Activated naive CD8-positive, alpha-beta T cell treated with anti-CD3 and anti-CD28 coated beads, Interleukin-2, amount 10 ng/mL, durations not matched to agents 7 days and 5 days (primary cell): ENCODE results near the gene RANBP2. TPM values are rescaled to one million over a fixed set of nuclear protein-coding genes. Genes with fewer than 3 reads are reported as not detected.
A peak's percentile ranks its signal among the peaks of the same experiment; 100 is the strongest.

Experiments
- ATAC-seq: fragments of 150-1000 bp; cut with Tn5 transposase; one replicate; pipeline ENCODE4 v1.10.0; 2021; ENCODE audit warnings: low read depth, moderate library complexity
- POLR2A ChIA-PET: fragments of 350-600 bp; sonication (Branson Sonifier 250); formaldehyde crosslinking; loops from one replicate; lab custom pipeline; 2021; ENCODE audit warnings: antibody characterized with exemption; lab: Charles Lee
- DNase-seq: peaks from one replicate; pipeline ENCODE4 v3.0.0; 2021
- H3K27ac Mint-ChIP-seq: one replicate; pipeline ENCODE4 v1.8.0; 2022; ENCODE audit warnings: mild to moderate bottlenecking, mixed read lengths
- H3K27me3 Mint-ChIP-seq: one replicate; pipeline ENCODE4 v1.8.0; 2022; ENCODE audit warnings: mild to moderate bottlenecking, moderate library complexity, mixed read lengths
- H3K36me3 Mint-ChIP-seq: one replicate; pipeline ENCODE4 v1.8.0; 2021; ENCODE audit warnings: mild to moderate bottlenecking, mixed read lengths
- H3K4me1 Mint-ChIP-seq: one replicate; pipeline ENCODE4 v1.8.0; 2021; ENCODE audit warnings: mixed read lengths
- H3K4me3 Mint-ChIP-seq: one replicate; pipeline ENCODE4 v1.8.0; 2022; ENCODE audit warnings: mild to moderate bottlenecking, moderate library complexity, mixed read lengths
- H3K9me3 Mint-ChIP-seq: one replicate; pipeline ENCODE4 v1.8.0; 2021; ENCODE audit warnings: mixed read lengths
- total RNA-seq, 2 experiments: library from RNA; stranded (reverse); gene quantifications; one replicate each; pipeline ENCODE4 v1.2.3, GENCODE V29; 2021

Gene RANBP2
- total RNA-seq, 2 experiments from 2014 or later, result 50.2 to 51.8 TPM

GRCh38 chr2:108829578-108830310, 110.5 kb downstream of the RANBP2 start:
- POLR2A ChIA-PET, result interaction anchor here (0.6 kb wide), 1 partner anchor 176 kb away, joined by 3 read pairs; no protein-coding TSS in a partner anchor
- no peak overlapping the region for H3K4me3 Mint-ChIP-seq
- H3K9me3 Mint-ChIP-seq, result no peaks in the 10 kb centered on the region
- peaks cover 8% of the 10 kb centered on the region for H3K4me1 Mint-ChIP-seq
- H3K36me3 Mint-ChIP-seq, result peaks cover 17% of the 10 kb centered on the region
- H3K27me3 Mint-ChIP-seq, result no peaks in the 10 kb centered on the region
- no peak for ATAC-seq
- DNase-seq, result no peak
- no peak overlapping the region for H3K27ac Mint-ChIP-seq

- no peak for ATAC-seq
- H3K36me3 Mint-ChIP-seq, result peaks cover 21% of the 10 kb centered on the region
- no peak for DNase-seq
- H3K4me3 Mint-ChIP-seq, result no peak overlapping the region
- H3K27ac Mint-ChIP-seq, result peak overlapping the region; percentile 32
- POLR2A ChIA-PET, result no interaction called here
- peaks cover 8% of the 10 kb centered on the region for H3K4me1 Mint-ChIP-seq
- H3K9me3 Mint-ChIP-seq, result peaks cover 6% of the 10 kb centered on the region
- no peaks in the 10 kb centered on the region for H3K27me3 Mint-ChIP-seq
Observed at GRCh38 chr2:108833219-108833618, 113.9 kb downstream of the RANBP2 start.

GRCh38 chr2:108834620-108835019, 115.3 kb downstream of the RANBP2 start:
- H3K4me1 Mint-ChIP-seq, result peaks cover 8% of the 10 kb centered on the region
- no peak overlapping the region for H3K4me3 Mint-ChIP-seq
- DNase-seq, result no peak
- POLR2A ChIA-PET, result no interaction called here
- H3K9me3 Mint-ChIP-seq, result peaks cover 7% of the 10 kb centered on the region
- no peaks in the 10 kb centered on the region for H3K27me3 Mint-ChIP-seq
- no peak for ATAC-seq
- H3K36me3 Mint-ChIP-seq, result peaks cover 26% of the 10 kb centered on the region
- no peak overlapping the region for H3K27ac Mint-ChIP-seq

- H3K9me3 Mint-ChIP-seq, result peaks cover 10% of the 10 kb centered on the region
- DNase-seq (no peak), ATAC-seq (no peak)
- H3K36me3 Mint-ChIP-seq, result peaks cover 29% of the 10 kb centered on the region
- POLR2A ChIA-PET, result no interaction called here
- H3K4me1 Mint-ChIP-seq, result peaks cover 8% of the 10 kb centered on the region
- H3K27me3 Mint-ChIP-seq, result no peaks in the 10 kb centered on the region
- no peak overlapping the region for H3K4me3 Mint-ChIP-seq
- no peak overlapping the region for H3K27ac Mint-ChIP-seq
Observed at GRCh38 chr2:108835040-108835439, 115.8 kb downstream of the RANBP2 start.

Other genes starting within 250 kb of the RANBP2 start
- 10 to 100 TPM; 46.2 to 52.1 TPM for gene LIMS1, start 185.0 kb upstream of the RANBP2 start, total RNA-seq
- gene CCDC138, start 67.3 kb downstream of the RANBP2 start, total RNA-seq, result 1 to 10 TPM; 8.0 to 8.4 TPM